HL-60 (cell line): Measurements from ENCODE around the gene STPG2.
"Not testable (repeated sequence)": the region's sequence is repeated elsewhere in the genome, so short reads cannot be mapped to it uniquely, and the experiment has no call there.

ENCODE experiments used
- DNase-seq, 2 experiments: peaks; one replicate each; pipeline ENCODE4 v3.0.0-alpha.2; 2010 to 2020; ENCODE audit warnings: low read depth in 1 of 2, low spot score in 1 of 2
- H3K27ac ChIP-seq: fragments of 250-450 bp; sonication (Bioruptor Pico); replicated peaks from 2 replicates; pipeline ENCODE4 v1.5.1; 2020; ENCODE audit warnings: mild to moderate bottlenecking, moderate library complexity
- H3K27me3 ChIP-seq: fragments of 250-450 bp; sonication (Bioruptor Pico); 2 replicates; pipeline ENCODE4 v1.5.1; 2021; ENCODE audit warnings: mild to moderate bottlenecking, moderate library complexity; ENCODE audit not compliant: insufficient read depth, poor library complexity, severe bottlenecking
- H3K4me3 ChIP-seq: replicated peaks from 2 replicates; pipeline ENCODE4 v1.5.1; 2011; ENCODE audit warnings: mild to moderate bottlenecking, control low read depth, low read length; ENCODE audit not compliant: insufficient read depth
- GABPA ChIP-seq: IDR thresholded peaks from 2 replicates; pipeline ENCODE4 v1.6.1; 2012; ENCODE audit warnings: low read depth
- POLR2AphosphoS5 ChIP-seq: IDR thresholded peaks from 2 replicates; pipeline ENCODE4 v1.6.1; 2012; ENCODE audit warnings: low read depth
- SPI1 ChIP-seq: IDR thresholded peaks from 2 replicates; pipeline ENCODE4 v1.6.1; 2012; ENCODE audit warnings: low read depth, mild to moderate bottlenecking, borderline replicate concordance
- TF ChIP-seq, protein P1 (sequence below): IDR thresholded peaks from 2 replicates; pipeline ENCODE4 v1.6.1; 2012; ENCODE audit warnings: low read depth; ENCODE audit not compliant: insufficient replicate concordance
- TF ChIP-seq, protein P2 (sequence below): IDR thresholded peaks from one replicate; pipeline ENCODE4 v1.5.1; 2011; ENCODE audit warnings: low read length, control low read depth, inconsistent platforms; ENCODE audit not compliant: insufficient read depth

Gene STPG2

DNA sequence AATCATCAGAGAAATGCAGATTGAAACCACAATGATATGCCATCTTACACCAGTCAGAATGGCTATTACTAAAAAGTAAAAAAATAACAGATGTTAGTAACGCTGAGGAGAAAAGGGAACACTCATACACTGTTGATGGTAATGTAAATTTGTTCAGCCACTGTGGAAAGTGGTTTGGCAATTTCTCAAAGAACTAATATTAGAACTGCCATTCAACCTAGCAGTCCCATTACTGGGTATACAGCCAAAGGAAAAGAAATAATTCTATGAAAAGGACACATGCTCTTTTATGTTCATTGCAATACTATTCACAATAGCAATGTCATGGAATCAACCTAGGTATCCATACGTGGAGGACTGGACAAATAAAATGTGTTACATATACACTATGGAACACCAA, 566.3 kb downstream of the STPG2 start:
- Histone ChIP-seq H3K27me3 (no peaks in the 10 kb centered on the region), H3K27ac (no peak overlapping the region), H3K4me3 (no peak overlapping the region)
- no peak for DNase-seq
- TF ChIP-seq SPI1 (no peak), GABPA (no peak), POLR2AphosphoS5 (no peak)
- TF ChIP-seq, protein P1, sequence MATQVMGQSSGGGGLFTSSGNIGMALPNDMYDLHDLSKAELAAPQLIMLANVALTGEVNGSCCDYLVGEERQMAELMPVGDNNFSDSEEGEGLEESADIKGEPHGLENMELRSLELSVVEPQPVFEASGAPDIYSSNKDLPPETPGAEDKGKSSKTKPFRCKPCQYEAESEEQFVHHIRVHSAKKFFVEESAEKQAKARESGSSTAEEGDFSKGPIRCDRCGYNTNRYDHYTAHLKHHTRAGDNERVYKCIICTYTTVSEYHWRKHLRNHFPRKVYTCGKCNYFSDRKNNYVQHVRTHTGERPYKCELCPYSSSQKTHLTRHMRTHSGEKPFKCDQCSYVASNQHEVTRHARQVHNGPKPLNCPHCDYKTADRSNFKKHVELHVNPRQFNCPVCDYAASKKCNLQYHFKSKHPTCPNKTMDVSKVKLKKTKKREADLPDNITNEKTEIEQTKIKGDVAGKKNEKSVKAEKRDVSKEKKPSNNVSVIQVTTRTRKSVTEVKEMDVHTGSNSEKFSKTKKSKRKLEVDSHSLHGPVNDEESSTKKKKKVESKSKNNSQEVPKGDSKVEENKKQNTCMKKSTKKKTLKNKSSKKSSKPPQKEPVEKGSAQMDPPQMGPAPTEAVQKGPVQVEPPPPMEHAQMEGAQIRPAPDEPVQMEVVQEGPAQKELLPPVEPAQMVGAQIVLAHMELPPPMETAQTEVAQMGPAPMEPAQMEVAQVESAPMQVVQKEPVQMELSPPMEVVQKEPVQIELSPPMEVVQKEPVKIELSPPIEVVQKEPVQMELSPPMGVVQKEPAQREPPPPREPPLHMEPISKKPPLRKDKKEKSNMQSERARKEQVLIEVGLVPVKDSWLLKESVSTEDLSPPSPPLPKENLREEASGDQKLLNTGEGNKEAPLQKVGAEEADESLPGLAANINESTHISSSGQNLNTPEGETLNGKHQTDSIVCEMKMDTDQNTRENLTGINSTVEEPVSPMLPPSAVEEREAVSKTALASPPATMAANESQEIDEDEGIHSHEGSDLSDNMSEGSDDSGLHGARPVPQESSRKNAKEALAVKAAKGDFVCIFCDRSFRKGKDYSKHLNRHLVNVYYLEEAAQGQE: no peak
- TF ChIP-seq, protein P2, sequence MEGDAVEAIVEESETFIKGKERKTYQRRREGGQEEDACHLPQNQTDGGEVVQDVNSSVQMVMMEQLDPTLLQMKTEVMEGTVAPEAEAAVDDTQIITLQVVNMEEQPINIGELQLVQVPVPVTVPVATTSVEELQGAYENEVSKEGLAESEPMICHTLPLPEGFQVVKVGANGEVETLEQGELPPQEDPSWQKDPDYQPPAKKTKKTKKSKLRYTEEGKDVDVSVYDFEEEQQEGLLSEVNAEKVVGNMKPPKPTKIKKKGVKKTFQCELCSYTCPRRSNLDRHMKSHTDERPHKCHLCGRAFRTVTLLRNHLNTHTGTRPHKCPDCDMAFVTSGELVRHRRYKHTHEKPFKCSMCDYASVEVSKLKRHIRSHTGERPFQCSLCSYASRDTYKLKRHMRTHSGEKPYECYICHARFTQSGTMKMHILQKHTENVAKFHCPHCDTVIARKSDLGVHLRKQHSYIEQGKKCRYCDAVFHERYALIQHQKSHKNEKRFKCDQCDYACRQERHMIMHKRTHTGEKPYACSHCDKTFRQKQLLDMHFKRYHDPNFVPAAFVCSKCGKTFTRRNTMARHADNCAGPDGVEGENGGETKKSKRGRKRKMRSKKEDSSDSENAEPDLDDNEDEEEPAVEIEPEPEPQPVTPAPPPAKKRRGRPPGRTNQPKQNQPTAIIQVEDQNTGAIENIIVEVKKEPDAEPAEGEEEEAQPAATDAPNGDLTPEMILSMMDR: no peak

DNA sequence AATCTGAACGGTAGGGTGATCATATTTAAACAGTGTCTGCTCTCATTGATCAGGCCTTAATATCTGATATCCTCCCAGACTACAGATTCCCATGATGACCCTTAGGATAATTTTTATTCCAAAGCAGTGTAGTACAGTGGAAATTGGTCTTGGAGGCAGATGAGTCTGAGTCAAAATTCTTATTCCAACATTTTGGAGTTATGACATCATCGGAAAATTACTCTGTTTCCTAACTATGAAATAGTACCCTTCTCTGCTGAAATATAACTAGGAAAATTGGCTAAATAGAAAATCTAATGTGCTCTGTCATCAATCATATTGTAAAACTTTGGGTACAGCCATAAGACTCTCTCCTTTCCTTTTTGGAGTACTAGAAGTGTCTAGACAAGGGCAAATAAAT, 583.3 kb downstream of the STPG2 start:
- no peaks in the 10 kb centered on the region for H3K27me3 ChIP-seq
- no peak overlapping the region for H3K27ac ChIP-seq
- TF ChIP-seq, protein P2: no peak
- TF ChIP-seq GABPA (no peak), POLR2AphosphoS5 (no peak), SPI1 (no peak)
- TF ChIP-seq, protein P1: no peak
- no peak for DNase-seq
- H3K4me3 ChIP-seq: no peak overlapping the region

DNA sequence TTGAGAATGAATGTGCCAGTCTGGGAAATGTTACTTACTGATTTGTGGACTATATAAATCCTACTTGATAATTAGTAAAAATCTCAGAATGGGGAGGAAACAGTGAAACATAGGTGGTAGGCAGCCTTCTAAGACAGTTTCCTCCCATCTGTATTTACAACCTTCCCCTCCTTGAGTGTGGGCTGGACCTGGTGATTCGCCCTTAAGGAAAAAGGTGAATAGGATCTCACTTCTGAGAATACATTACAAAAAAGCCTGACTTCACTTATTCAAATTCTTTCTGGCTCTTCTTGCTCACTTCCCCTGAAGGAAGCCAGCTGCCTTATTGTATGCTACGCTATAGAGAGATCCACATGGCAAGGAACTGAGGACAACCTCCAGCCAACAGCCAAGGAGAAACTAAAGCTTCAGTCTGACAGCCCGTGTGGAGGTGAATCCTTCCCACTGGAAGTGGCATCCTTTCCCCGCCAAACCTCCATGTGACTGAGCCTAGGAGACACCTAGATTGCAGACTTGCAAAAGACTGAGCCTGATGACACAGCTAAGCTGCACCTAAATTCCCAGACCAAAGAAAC, 585.0 kb downstream of the STPG2 start:
- TF ChIP-seq, protein P1: no peak
- TF ChIP-seq SPI1: no peak
- TF ChIP-seq GABPA: no peak
- TF ChIP-seq, protein P2: no peak
- no peak for TF ChIP-seq POLR2AphosphoS5
- no peak for DNase-seq
- no peak overlapping the region for H3K4me3 ChIP-seq
- no peak overlapping the region for H3K27ac ChIP-seq
- no peaks in the 10 kb centered on the region for H3K27me3 ChIP-seq

DNA sequence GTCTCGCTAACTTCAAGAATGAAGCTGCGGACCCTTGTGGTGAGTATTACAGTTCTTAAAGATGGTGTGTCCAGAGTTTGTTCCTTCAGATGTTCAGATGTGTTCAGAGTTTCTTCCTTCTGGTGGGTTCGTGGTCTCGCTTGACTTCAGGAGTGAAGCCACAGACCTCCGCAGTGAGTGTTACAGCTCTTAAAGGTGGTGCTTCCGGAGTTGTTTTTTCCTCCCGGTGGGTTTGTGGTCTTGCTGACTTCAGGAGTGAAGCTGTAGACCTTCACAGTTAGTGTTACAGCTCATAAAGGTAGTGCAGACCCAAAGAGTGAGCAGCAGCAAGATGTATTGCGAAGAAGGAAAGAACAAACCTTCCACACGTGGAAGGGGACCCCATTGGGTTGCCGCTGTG, 592.6 kb downstream of the STPG2 start:
- H3K27me3 ChIP-seq, DNase-seq, H3K27ac ChIP-seq, H3K4me3 ChIP-seq: not testable (repeated sequence)
